Measurements from ENCODE around the gene PGAP3.

GRCh38 chr17:39705786-39706348 is 18.0 kb upstream of the PGAP3 start:
- peak in 2 of 3 donors; percentile 66 to 68 for TF ChIP-seq POLR2AphosphoS5 (IDR thresholded peaks at IDR 0.05)
- peak; percentile 18 for TF ChIP-seq POLR2A (IDR thresholded peaks at IDR 0.05)
- peak in 2 of 5 experiments; percentile 18 to 37 for TF ChIP-seq CTCF (IDR thresholded peaks at IDR 0.05)

All from transverse colon (tissue), 4 donors.